Right cardiac atrium (tissue), 5 donors: ENCODE results near the gene GOLGA6L2. TPM values are rescaled to one million over a fixed set of nuclear protein-coding genes. Genes with fewer than 3 reads are reported as not detected.
A peak's percentile ranks its signal among the peaks of the same experiment; 100 is the strongest.

ENCODE experiments used
- ATAC-seq, 2 donors: fragments of 200-7000 bp; cut with Tn5 transposase; one replicate each; pipeline versions ENCODE4 v1.8.0 to v1.9.1; 2020; ENCODE audit warnings: moderate library complexity in 2 of 2, mild to moderate bottlenecking in 1 of 2
- DNase-seq, 3 donors: peaks; one replicate each; pipeline ENCODE4 v3.0.0-alpha.2; 2020
- H3K27ac ChIP-seq: one replicate; pipeline ENCODE4 v1.5.1; 2013; ENCODE audit warnings: mild to moderate bottlenecking, low read length, control low read depth, moderate library complexity
- H3K27me3 ChIP-seq: one replicate; pipeline ENCODE4 v1.6.1; 2013; ENCODE audit not compliant: control insufficient read depth, insufficient read depth
- H3K4me1 ChIP-seq: one replicate; pipeline ENCODE4 v1.6.1; 2013; ENCODE audit warnings: low read length; ENCODE audit not compliant: control insufficient read depth, insufficient read depth
- H3K4me3 ChIP-seq: one replicate; pipeline ENCODE4 v1.5.1; 2013; ENCODE audit warnings: low read length, control low read depth
- H3K9me3 ChIP-seq: one replicate; pipeline ENCODE4 v1.6.1; 2013; ENCODE audit warnings: low read length; ENCODE audit not compliant: control insufficient read depth
- WGBS: extraction: QIAGEN DNeasy Blood & Tissue Kit; methylation state at CpG from one replicate; pipeline ENCODE4 v1.1.7; 2013; 5-methylcytosine and 5-hydroxymethylcytosine counted together
- intact Hi-C, 4 donors: fragments of 100-400 bp; cut with DNase I; formaldehyde crosslinking; loops; one replicate each; pipeline versions ENCODE4 v1.11.0 to v1.14.0; 2022 to 2023
- long read RNA-seq, 4 donors: library from polyadenylated mRNA; unstranded; transcript quantifications; one replicate each; pipeline ENCODE4 v2.0.0, GENCODE V29; 2020 to 2021
- polyA plus RNA-seq: library from polyadenylated mRNA; stranded (reverse); fragments of 200-250 nt; gene quantifications from one replicate; pipeline ENCODE4 v1.2.3, GENCODE V29; 2013
- total RNA-seq, 4 donors: library from RNA; stranded (reverse); fragmentation: NEBNext Ultra II Directional; extraction: Animal tissue kit (Norgen Biotek cat#: 25700); gene quantifications; one replicate each; pipeline ENCODE4 v1.2.1, GENCODE V29; 2021
- donor health status: healthy with polysubstance abuse.
- donor health status: DM: no; HTN: yes; CAD: no.
- donor health status: DM: no; HTN: no; CAD: no.
- donor health status: DM: no; HTN: yes; CAD: no; lungs with severe emphysema.
- donor health status: DM: yes; HTN: yes; CAD: no.

The GOLGA6L2 gene, protein sequence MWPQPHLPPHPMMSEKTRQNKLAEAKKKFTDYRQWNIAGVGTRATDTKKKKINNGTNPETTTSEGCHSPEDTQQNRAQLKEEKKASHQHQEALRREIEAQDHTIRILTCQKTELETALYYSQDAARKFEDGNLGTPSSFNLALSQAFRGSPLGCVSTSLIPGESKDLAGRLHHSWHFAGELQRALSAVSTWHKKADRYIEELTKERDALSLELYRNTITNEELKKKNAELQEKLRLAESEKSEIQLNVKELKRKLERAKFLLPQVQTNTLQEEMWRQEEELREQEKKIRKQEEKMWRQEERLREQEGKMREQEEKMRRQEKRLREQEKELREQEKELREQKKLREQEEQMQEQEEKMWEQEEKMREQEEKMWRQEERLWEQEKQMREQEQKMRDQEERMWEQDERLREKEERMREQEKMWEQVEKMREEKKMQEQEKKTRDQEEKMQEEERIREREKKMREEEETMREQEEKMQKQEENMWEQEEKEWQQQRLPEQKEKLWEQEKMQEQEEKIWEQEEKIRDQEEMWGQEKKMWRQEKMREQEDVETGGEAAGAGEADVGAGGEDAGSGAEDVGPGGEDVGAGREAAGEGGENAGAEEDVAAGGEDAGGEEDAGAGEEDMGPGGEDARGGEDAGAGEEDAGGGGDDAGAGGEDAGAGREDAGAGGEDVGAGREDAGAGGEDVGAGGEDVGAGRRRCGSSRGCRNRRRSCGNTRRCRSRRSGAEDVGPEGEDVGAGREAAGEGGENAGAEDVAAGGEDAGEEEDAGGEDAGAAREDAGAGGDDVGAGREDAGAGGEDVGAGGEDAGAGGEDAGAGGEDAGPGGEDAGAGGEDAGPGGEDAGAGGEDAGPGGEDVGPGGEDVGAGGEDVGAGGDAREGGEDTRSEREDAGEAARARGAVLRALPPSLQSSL
- total RNA-seq (not detected), polyA plus RNA-seq (not detected)
- long read RNA-seq, donor 1, result 0 reads
- long read RNA-seq, donor 2, result 0 reads
- long read RNA-seq, donor 3, result 0 reads
- long read RNA-seq, donor 4, result 0 reads

DNA sequence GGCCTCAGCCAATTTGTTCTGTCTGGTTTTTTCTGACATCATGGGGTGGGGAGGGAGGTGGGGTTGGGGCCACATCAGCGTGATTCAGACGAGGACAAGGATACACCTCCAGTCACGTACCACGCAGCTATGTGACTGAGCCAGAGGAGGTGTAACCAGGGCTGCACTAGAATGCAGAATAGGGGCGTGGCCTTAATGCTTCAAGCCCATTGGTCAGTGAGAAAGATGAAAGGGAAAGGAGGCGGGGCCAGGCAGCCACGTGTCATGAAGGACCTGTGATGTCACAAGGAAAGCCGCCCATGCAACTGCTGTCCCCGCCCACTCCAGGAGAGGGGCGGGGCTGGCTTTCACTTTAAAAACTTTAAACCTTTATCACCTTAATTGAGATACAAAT, at the start of gene GOLGA6L2:
Gene GOLGA6L2, minus strand, starts transcription at position 137 of the 394 bp plus-strand sequence. Its CDS starts 62 bp downstream, at position 75.
- intact Hi-C loops, result no loop called here
- Histone ChIP-seq H3K9me3 (no peaks in the 10 kb centered on the region), H3K4me3 (no peak within 1 kb of the TSS), H3K27me3 (no peaks in the 10 kb centered on the region), H3K27ac (no peak within 1 kb of the TSS), H3K4me1 (no peaks in the 10 kb centered on the region)
- DNase-seq, result no peak
- no peak for ATAC-seq
- WGBS, result 87% methylated on average over 10 of the region's 10 CpGs

DNA sequence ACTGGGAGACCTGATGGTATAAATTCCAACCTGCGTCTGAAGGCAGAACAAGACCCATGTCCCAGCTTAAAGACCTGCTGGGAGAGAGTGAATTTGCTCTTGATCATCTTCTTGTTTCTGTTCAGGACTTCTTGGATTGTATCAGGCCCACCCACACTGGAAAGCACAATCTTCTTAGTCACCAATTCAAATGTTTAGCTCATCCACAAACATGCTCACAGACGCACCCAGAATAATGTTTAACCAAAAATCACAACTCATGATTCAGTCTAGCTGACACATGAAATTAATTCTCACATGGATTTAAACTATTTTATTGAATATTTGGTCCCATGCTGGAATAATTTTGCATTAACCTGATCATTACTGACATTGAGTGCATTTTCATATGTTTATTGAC, 37.8 kb upstream of the GOLGA6L2 start:
- intact Hi-C loops, result no loop called here

DNA sequence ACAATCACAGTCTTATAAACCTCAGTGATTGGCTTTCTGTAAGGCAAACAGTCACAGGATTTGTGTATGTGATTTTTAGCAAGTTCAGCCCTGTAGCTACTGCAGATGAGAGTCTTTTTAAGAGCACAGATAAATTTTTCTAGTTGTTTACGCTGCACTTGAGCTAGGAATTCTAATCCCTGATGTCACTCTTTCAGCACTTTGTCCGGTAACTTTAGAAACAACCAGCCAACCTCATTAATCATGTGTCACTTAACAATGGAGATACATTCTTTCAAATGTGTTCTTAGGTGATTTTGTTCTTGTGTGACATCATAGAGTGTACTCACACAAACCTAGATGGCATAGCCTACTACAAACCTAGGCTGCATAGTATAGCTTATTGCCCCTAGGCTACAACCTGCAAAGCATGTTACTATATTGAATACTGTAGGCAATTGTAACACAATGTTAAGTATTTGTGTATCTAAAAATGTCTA, 36.8 kb upstream of the GOLGA6L2 start:
- H3K9me3 ChIP-seq, result no peaks in the 10 kb centered on the region
- no peak for DNase-seq
- 27% methylated on average over 2 of the region's 2 CpGs for WGBS
- intact Hi-C loops, result no loop called here
- H3K4me1 ChIP-seq, result no peaks in the 10 kb centered on the region
- H3K27ac ChIP-seq, result no peak overlapping the region
- no peaks in the 10 kb centered on the region for H3K27me3 ChIP-seq
- no peak for ATAC-seq
- no peak overlapping the region for H3K4me3 ChIP-seq

More for the DNA sequence above, 37.8 kb upstream of the GOLGA6L2 start:
- no peak for ATAC-seq
- no peaks in the 10 kb centered on the region for H3K4me1 ChIP-seq
- no peak overlapping the region for H3K4me3 ChIP-seq
- no peaks in the 10 kb centered on the region for H3K9me3 ChIP-seq
- 82% methylated on average over 2 of the region's 2 CpGs for WGBS
- no peak for DNase-seq
- H3K27ac ChIP-seq, result no peak overlapping the region
- no peaks in the 10 kb centered on the region for H3K27me3 ChIP-seq

DNA sequence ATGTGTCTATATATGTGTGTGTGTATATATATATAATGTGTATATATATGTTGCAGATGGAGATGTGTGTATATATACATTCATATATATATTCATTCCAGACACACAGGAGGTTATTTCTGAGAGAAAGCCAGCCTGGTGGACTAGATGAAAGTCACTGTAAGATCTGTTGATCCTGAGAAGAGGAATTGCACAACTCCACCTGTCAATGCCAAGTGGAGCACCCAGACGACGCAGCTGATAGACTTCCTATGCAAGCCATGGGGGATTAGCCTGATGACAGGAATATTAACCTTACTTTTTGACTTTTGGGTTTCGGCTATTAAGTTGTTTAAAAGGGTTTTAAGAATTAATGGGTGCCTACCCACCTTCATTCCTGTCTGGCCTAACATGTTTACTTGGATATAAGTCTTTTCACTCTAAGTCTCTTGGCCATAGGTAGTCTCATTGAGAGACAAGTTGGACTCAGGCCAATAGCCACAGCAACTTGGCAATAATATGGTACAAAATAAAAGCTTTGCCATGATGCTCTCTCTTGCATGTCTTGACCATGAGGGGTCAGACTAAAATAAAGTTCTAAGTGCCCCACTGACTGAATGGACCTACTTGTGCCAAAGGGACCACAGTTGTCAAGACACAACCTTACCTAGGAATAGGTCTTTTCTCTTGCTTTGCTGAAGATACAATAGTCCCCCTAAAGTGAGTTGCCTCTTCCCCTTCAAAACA, 35.9 kb upstream of the GOLGA6L2 start:
- H3K9me3 ChIP-seq, result no peaks in the 10 kb centered on the region
- 59% methylated on average over 3 of the region's 3 CpGs for WGBS
- no peak overlapping the region for H3K27ac ChIP-seq
- DNase-seq (no peak), ATAC-seq (no peak)
- no peaks in the 10 kb centered on the region for H3K4me1 ChIP-seq
- intact Hi-C loops, result no loop called here
- H3K27me3 ChIP-seq, result no peaks in the 10 kb centered on the region
- no peak overlapping the region for H3K4me3 ChIP-seq

DNA sequence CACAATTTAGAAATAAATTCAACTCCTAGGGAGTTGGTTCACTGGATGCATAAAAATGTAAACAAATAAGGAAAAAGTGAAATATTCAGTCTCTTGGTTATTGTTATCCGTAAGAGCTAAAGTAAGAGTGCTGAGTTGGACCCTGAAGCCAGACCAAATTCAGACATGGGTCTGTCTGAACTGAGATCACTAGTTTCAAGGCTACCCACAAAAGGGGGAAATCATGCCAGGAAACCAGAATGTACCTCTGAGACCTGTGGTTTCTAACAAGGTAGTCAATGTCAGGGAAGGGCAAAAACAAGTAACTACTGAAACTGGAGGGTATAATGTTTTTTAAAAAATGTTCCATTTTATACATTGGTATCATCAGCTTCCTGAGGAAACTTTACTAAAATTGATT, 35.2 kb upstream of the GOLGA6L2 start:
- DNase-seq, result no peak
- Histone ChIP-seq H3K27ac (no peak overlapping the region), H3K4me3 (no peak overlapping the region), H3K27me3 (no peaks in the 10 kb centered on the region), H3K9me3 (no peaks in the 10 kb centered on the region), H3K4me1 (no peaks in the 10 kb centered on the region)
- ATAC-seq, result no peak
- WGBS, result 79% methylated on average over 1 of the region's 1 CpG
- intact Hi-C loops, result no loop called here

DNA sequence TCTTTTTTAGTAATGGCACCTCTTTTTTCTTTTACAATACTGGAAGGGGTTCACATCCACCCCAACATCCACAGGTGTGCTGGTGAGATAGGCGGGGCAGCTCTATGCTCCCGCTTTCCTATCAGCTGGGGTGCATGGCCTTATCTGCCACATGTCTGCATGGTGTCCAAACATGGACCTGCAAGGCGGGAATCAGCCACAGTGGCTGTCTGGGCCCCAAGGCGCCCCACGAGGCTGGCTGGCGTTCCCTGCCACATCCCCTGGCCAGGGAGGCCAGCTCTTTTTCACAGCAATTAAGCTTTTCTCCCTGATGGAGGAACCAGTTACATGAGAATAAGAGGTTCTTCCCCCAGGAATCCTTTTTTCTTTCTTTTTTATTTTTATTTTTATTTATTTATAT, 30.9 kb upstream of the GOLGA6L2 start:
- Histone ChIP-seq H3K27me3 (no peaks in the 10 kb centered on the region), H3K27ac (no peak overlapping the region), H3K4me3 (no peak overlapping the region), H3K4me1 (no peaks in the 10 kb centered on the region), H3K9me3 (no peaks in the 10 kb centered on the region)
- intact Hi-C loops, result no loop called here
- ATAC-seq (no peak), DNase-seq (peak in 2 of 3 donors; percentile 9 to 20)
- WGBS, result 79% methylated on average over 6 of the region's 6 CpGs

DNA sequence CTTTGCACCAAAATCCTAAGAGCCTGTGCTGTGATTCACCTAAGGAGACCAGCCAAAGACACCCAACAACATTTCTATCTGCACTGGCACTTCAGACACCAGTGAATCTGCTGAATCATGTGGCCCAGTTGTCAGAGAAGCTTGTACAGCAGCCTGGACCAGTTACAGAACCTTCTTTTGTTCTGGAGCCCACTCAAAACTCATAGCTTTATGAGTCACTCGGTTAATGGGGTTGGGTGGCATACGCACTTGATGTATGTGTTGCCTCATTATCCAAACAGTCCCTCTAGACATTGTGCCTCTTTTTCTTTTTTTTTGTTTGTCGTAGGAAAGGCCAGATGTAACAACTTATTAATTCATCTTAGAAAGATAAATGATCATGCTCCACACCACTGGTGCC, 25.6 kb upstream of the GOLGA6L2 start:
- Histone ChIP-seq H3K4me1 (no peaks in the 10 kb centered on the region), H3K4me3 (no peak overlapping the region), H3K27me3 (no peaks in the 10 kb centered on the region), H3K9me3 (no peaks in the 10 kb centered on the region), H3K27ac (no peak overlapping the region)
- ATAC-seq (no peak), DNase-seq (no peak)
- 64% methylated on average over 3 of the region's 3 CpGs for WGBS
- intact Hi-C loops, result no loop called here

DNA sequence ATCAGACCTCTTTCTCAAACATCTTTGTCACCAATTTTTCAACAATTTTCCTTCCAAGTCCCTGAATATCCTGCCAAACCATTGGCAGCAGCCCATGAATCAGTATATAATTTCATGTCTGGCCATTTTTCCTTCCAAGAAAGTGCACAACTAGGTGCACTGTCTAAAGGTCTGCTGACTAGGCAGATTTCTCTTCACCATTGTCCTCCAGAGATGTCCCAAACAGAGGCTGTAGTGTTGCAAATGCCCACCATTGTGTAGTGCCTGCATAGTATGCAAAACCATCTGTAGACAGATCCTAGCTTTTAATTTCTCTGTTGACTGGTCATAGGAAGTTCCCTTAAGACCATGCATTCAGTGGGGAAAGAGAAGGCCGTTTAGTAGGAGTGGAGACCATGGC, 25.0 kb upstream of the GOLGA6L2 start:
- ATAC-seq (no peak), DNase-seq (no peak)
- Histone ChIP-seq H3K4me3 (no peak overlapping the region), H3K4me1 (no peaks in the 10 kb centered on the region), H3K27me3 (no peaks in the 10 kb centered on the region), H3K9me3 (no peaks in the 10 kb centered on the region), H3K27ac (no peak overlapping the region)
- intact Hi-C loops, result no loop called here
- 64% methylated on average over 1 of the region's 1 CpG for WGBS

DNA sequence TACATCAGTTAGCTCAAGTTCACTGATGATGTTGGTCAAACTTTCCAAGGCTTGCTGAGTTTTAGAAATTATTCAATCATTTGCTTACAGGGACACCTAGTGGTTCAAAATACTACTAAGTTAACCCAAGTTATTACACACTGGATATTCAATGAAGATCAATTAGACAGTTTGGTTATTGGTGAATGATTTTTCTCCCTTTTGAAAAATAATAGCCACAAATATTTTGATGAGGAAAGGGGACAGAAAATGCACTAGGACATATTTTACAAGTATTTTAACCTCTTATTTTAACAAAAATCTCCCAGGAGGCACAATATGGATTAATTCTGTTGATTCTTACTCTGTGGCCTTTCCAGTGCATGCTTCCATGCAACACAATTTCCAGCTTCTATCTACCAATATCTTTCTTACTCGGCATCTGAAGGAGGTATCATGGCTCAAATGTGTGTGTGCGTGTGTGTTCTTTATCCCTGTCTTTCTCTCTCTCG, 20.1 kb upstream of the GOLGA6L2 start:
- Histone ChIP-seq H3K4me1 (no peaks in the 10 kb centered on the region), H3K27ac (no peak overlapping the region), H3K9me3 (no peaks in the 10 kb centered on the region), H3K4me3 (no peak overlapping the region), H3K27me3 (no peaks in the 10 kb centered on the region)
- no peak for DNase-seq
- ATAC-seq, result peak; percentile 36 to 48
- WGBS, result 75% methylated on average over 3 of the region's 3 CpGs
- intact Hi-C loops, result no loop called here

DNA sequence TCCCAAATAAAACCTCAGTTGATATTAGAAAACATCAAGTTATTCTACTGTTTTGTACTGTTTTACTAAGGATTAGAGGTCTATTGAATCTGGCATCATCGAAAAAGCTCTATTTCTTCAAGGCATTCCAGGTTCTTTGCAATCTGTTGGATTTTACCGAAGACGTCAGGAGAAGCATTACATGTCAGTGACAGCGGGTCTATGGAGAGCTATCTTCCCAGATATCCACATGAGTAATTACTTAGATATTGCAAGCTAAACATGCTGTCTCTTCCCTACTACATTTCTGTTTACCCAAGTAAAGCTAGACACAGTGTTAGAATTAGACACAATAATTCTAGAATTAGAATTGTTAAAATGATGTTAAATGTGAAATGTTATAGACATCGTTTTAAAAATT, 10.8 kb upstream of the GOLGA6L2 start:
- ATAC-seq, result no peak
- WGBS, result 59% methylated on average over 5 of the region's 5 CpGs

More for the DNA sequence above, 10.8 kb upstream of the GOLGA6L2 start:
- DNase-seq, result no peak
- no peaks in the 10 kb centered on the region for H3K9me3 ChIP-seq
- intact Hi-C loops, result no loop called here
- H3K4me3 ChIP-seq, result no peak overlapping the region
- H3K4me1 ChIP-seq, result no peaks in the 10 kb centered on the region
- H3K27me3 ChIP-seq, result no peaks in the 10 kb centered on the region
- no peak overlapping the region for H3K27ac ChIP-seq
